ENCODE data around the gene CTAG1B.
"Not testable (repeated sequence)": the region's sequence is repeated elsewhere in the genome, so short reads cannot be mapped to it uniquely, and the experiment has no call there.

CTAG1B gene

DNA sequence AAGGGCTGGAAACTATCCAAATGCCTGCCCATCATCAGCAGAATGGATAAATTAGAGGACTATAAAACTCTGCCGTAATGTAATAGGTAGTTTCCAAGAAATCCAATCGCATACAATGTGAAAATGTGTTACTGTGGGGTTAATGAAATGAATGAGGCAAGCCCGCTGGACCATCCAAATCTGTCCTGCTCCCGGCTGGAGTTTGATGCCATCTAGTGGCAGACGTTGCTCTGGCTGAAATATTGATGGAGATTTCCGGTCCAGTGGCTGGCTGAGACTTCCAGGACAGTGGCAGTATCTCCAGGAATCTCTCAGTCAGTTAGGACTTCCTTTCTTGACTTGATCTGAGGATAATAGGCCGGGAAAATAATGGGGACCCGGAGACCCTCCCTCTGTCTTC is 36.1 kb downstream of the CTAG1B start:
- H3K9me3 ChIP-seq (ENCODE audit: control insufficient read depth, insufficient read depth, low read length); H3K36me3 ChIP-seq (ENCODE audit: control insufficient read depth, insufficient read depth, low read length); H3K4me3 ChIP-seq (ENCODE audit: low read depth, low read length); H3K27me3 ChIP-seq (ENCODE audit: control insufficient read depth, insufficient read depth, low read length); H3K9ac ChIP-seq (ENCODE audit: low read depth, low read length); H3K4me1 ChIP-seq (ENCODE audit: control insufficient read depth, insufficient read depth, low read length); H3K27ac ChIP-seq (ENCODE audit: low read depth, low read length): not testable (repeated sequence)

DNA sequence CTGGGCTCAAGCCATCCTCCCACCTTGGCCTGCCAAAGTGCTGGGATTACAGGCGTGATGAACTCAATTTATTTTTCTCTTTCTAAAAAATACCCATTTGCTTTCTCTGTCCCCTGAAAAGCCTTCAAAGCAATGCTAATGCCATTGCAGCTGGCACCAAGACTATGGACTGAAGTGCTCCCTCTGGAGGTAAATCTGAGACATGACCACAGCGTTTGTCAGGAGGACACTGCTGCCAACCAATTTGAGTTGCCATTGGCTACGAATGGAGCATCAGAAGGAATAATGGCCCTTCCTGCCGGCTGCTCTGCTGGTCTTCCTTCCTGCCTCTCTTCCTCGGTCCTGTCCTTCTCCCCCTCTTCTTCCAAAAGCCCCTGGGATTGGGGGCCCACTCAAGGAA is 44.0 kb downstream of the CTAG1B start:
- not testable (repeated sequence) for H3K9ac ChIP-seq (ENCODE audit: low read depth, low read length)

DNA sequence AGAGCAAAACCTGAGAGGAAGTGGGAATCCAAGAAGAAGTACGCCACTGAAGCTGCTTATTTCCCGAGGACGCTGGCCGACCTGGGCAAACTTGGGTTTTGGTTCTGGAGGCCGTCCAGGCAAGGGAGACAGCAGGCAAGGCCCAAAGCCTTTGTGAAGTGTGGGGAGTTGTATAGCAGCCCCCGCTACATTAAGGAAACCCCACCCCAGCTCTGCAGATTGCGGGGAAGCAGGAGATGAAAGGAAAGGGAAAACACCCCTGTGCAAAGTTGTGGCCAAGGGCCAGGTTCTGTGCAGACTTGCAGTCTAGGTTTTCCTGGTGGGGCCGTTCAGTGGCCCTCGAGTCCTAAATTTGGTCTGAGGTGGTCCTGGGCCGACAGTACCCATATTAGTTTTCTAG is 46.0 kb downstream of the CTAG1B start:
- not testable (repeated sequence) for H3K4me1 ChIP-seq (ENCODE audit: control insufficient read depth, insufficient read depth, low read length); H3K36me3 ChIP-seq (ENCODE audit: control insufficient read depth, insufficient read depth, low read length); H3K9me3 ChIP-seq (ENCODE audit: control insufficient read depth, insufficient read depth, low read length); H3K27ac ChIP-seq (ENCODE audit: low read depth, low read length); H3K4me3 ChIP-seq (ENCODE audit: low read depth, low read length); H3K9ac ChIP-seq (ENCODE audit: low read depth, low read length); H3K27me3 ChIP-seq (ENCODE audit: control insufficient read depth, insufficient read depth, low read length)

More for the DNA sequence above, 44.0 kb downstream of the CTAG1B start:
- H3K27ac ChIP-seq (ENCODE audit: low read depth, low read length); H3K9me3 ChIP-seq (ENCODE audit: control insufficient read depth, insufficient read depth, low read length); H3K27me3 ChIP-seq (ENCODE audit: control insufficient read depth, insufficient read depth, low read length); H3K36me3 ChIP-seq (ENCODE audit: control insufficient read depth, insufficient read depth, low read length); H3K4me3 ChIP-seq (ENCODE audit: low read depth, low read length); H3K4me1 ChIP-seq (ENCODE audit: control insufficient read depth, insufficient read depth, low read length): not testable (repeated sequence)

DNA sequence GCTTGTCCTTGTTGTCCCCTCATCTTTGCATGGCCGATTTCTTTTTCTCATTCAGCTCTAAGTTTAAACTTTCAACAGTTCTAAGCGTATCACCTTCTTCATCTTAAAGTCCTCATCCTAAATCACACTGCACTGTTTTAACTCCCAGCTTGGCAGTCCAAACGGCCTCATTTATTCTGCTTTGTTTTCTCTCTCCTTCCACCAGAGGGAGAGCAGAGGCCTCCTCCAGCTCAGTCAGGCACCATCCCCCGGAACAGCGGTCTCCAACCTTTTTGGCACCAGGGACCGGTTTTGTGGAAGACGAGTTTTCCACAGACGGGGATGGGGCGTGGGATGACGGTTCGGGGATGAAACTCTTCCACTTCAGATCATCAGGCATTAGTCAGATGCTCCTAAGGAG is 48.7 kb downstream of the CTAG1B start:
- not testable (repeated sequence) for H3K4me1 ChIP-seq (ENCODE audit: control insufficient read depth, insufficient read depth, low read length); H3K9me3 ChIP-seq (ENCODE audit: control insufficient read depth, insufficient read depth, low read length); H3K36me3 ChIP-seq (ENCODE audit: control insufficient read depth, insufficient read depth, low read length); H3K4me3 ChIP-seq (ENCODE audit: low read depth, low read length); H3K9ac ChIP-seq (ENCODE audit: low read depth, low read length); H3K27ac ChIP-seq (ENCODE audit: low read depth, low read length); H3K27me3 ChIP-seq (ENCODE audit: control insufficient read depth, insufficient read depth, low read length)

All from HUES48 (cell line).